Bronchial epithelial cell (primary cell): ENCODE data around the gene ARL17A. TPM values are rescaled to one million over a fixed set of nuclear protein-coding genes. Genes with fewer than 3 reads are reported as not detected.
"Not testable (repeated sequence)": the region's sequence is repeated elsewhere in the genome, so short reads cannot be mapped to it uniquely, and the experiment has no call there.

Source experiments
- DNase-seq: peaks from one replicate; pipeline ENCODE4 v3.0.0-alpha.2; 2010; ENCODE audit warnings: low read depth
- FAIRE-seq: peaks from 2 replicates; lab custom pipeline; 2011; peaks lifted over from hg19 to GRCh38; lab: Jason Lieb, UNC
- H3K27me3 ChIP-seq: 2 replicates; pipeline ENCODE4 v1.5.1; 2011; ENCODE audit warnings: low read length; ENCODE audit not compliant: control insufficient read depth, insufficient read depth
- H3K36me3 ChIP-seq: 2 replicates; pipeline ENCODE4 v1.5.1; 2011; ENCODE audit warnings: low read length; ENCODE audit not compliant: control insufficient read depth, insufficient read depth
- H3K4me3 ChIP-seq: 2 replicates; pipeline ENCODE4 v1.5.1; 2011; ENCODE audit warnings: mild to moderate bottlenecking, low read depth, low read length, control low read depth
- total RNA-seq: library from RNA; depleted of rRNA; stranded (reverse); fragments of >200 nt; gene quantifications from 2 replicates; pipeline ENCODE4 v1.2.1, GENCODE V29; 2014

The ARL17A gene
- 1.5 and 2.9 TPM in 2 replicates for total RNA-seq

DNA sequence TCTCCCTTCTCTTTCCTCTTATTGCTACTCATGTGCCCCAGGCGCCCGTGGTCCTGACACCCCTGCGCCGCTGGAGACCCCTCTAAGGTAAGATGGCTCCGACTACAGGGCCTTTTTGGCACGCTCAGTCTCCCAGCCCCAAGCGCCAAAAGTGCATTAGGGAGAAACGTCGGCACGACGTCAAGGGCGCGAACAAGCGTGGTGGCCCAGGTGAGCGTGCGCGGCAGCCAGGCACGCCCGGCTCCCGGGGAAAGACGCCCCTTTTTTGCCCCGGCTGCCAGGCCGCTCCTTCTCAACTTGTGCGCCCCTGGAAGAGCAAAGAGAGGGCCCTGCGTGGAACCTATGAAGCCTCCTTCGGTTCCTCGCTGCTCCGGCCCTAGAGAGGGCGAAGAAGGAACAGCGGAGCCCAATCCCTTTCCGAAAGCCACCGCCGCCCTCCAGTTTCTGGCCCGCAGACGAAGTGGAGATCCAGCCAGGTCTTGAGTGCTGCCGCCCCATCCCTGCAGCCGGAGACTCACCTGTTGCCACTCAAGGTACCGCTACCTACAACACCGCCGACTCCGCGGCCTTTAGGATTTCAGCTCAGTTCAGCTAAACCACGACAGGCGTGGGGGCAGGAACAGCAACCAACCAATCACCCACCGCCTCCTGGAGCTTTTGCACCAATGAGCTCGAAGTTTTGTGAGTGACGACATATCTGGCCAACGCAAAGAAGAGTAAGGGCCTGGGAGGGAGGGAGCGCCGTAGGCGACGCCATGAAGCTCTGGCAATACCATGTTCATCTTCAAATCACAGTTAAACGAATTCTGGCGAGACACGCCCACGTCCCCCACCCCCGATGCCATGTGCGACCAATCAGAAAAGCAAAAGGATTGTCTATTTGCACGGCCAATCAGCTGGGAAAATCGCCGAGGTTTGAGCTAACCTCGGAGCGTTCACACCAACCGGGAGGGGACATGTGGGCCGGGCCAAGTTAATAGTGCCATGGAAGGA is at the start of gene ARL17A:
TSS of gene ARL17A (minus strand) at position 609 of the 993 bp plus-strand sequence. CDS start 3,369 bp downstream, outside the sequence.
- peak; percentile 100 for FAIRE-seq
- not testable (repeated sequence) for H3K4me3 ChIP-seq, DNase-seq, H3K36me3 ChIP-seq, H3K27me3 ChIP-seq

DNA sequence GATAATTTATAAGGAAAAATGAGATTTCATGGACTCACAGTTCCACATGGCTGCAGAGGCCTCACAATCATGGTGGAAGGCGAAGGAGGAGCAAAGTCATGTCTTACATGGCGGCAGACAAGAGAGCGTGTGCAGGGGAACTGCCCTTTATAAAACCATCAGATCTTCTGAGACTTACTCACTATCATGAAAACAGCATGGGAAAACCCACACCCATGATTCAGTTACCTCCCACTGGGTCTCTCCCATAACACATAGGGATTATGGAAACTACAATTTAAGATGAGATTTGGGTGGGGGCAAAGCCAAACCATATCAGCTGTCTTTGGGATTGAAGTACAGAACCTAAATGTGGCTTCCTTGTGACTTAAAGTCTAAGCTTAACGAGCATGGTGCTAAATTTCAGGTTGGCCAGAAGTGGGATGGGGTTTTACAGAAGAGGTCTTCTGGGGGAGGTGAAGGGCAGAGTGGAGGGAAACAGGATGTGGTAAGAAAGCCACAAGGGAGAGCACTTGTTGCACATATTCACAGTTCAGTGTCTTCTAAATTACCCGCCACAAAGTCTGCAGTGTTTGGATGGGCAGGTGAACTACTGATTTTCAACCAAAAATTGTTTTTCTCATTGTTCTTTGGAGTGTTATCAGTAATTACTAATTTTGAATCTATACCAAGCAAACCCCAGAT is 49.4 kb upstream of the ARL17A start:
- not testable (repeated sequence) for H3K36me3 ChIP-seq, DNase-seq, H3K27me3 ChIP-seq, H3K4me3 ChIP-seq
- FAIRE-seq = peak; percentile 83

DNA sequence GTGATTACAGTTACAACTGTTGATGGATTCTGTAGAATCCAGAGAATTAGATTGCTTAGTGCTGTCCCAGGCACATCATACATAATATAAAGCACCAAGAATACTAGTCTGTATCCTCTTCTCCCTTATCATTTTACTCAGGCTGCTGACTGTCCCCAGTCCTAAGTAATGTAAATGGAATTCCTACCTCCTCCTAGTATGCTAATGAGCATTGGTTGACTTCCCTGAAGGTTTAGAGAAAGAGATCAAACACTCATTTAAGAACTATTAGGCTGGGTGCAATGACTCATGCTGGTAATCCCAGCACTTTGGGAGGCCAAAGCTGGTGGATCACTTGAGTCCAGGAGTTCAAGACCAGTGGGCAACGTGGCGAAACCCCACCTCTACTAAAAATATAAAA is 48.0 kb upstream of the ARL17A start:
- not testable (repeated sequence) for H3K36me3 ChIP-seq, H3K4me3 ChIP-seq, DNase-seq, H3K27me3 ChIP-seq
- FAIRE-seq = peak; percentile 99

DNA sequence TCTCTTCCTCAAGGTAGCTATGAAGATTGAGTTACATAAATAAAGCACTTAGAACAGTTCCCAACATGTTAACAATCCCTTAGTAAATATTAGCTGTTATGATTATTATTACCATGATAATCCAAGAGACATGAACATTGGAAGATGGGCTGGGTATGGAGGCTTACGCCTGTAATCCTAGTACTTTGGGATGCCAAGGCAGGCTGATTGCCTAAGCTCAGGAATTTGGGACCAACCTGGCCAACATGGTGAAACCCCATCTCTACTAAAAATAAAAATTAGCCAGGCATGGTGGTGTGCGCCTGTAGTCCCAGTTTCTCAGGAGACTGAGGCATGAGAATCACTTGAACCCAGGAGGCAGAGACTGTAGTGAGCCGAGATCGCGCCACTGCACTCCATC is 45.2 kb upstream of the ARL17A start:
- not testable (repeated sequence) for DNase-seq, H3K4me3 ChIP-seq, FAIRE-seq

DNA sequence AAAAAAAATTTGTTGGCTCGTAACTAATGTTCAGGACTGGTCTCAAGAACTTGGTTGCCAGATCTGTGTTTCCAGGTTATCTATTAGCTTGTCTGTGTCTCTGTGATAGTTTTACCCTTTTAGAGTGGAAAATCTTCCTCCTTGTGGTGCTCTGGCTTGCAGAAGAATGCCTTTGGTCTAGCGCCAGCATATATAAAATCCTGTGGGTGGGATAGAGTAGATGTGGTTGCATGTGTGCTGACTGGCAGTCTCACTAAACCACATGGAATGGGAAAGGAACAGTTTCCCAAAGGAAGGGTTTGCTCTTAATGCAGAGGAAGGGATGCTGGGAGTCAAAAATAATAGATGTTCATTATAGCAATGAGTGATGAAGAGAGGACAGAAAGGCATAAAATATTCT is 44.3 kb upstream of the ARL17A start:
- not testable (repeated sequence) for H3K4me3 ChIP-seq, H3K36me3 ChIP-seq, H3K27me3 ChIP-seq, DNase-seq
- peak; percentile 98 for FAIRE-seq

More for the DNA sequence above, 45.2 kb upstream of the ARL17A start:
- not testable (repeated sequence) for H3K36me3 ChIP-seq, H3K27me3 ChIP-seq

DNA sequence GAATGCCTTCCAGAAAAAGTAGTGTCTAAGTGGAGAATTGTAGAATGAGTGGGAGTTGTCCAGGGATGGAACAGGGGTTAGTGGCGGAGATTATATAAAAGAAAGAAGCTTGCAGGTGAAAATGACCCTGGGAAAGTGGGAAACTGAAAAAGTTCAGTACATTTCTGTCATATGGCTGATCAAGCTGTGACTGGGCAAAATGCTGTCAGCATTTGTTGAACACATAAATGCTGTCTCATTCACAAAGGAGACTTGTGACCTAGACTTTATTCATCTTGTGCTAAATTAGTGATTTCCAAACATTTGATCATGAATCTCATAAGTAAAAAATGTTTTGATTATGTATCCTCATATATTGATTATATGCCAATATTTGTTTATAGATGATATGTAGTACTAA is 39.5 kb upstream of the ARL17A start:
- FAIRE-seq, DNase-seq, H3K36me3 ChIP-seq, H3K4me3 ChIP-seq, H3K27me3 ChIP-seq: not testable (repeated sequence)

DNA sequence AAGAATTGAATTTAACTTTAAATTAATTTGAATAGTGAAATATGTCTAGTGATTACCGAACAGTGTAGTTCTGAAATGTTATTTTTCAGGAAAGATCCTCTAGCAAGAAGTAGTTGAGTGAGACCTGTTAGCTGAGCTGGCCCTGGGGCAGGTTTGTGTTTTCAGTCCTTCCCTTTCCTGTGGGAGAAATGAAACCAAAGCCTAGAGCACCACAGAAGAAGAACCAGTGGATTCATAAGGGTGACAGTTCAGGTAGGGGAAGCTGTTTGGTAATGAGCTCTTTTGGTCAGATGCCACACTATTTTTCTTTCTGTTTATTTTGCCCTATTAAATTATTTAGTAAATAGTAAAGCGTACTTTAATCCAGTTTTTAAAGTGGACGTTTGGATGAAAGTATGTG is 37.6 kb upstream of the ARL17A start:
- FAIRE-seq = peak; percentile 58
- not testable (repeated sequence) for H3K4me3 ChIP-seq, H3K27me3 ChIP-seq, H3K36me3 ChIP-seq, DNase-seq

DNA sequence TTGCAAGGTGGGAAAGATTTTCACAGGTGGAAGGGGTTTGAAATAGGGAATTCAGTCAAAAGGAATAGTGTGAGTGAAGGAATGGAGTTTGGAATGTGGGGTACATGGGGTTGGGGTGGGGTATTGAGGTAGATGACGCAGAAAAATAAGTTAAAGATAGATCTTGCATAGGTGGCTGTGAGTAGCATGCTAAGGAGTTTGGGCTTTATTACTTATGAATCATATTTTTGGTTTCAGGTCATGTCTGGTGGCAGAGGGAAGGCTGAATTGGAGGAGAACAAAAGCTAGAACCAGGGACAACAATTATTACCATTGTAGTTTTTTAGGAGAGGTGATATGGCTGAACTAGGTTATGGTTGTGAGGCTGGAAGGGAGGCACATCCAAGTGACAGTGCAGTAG is 34.4 kb upstream of the ARL17A start:
- peak; percentile 85 for FAIRE-seq
- not testable (repeated sequence) for H3K36me3 ChIP-seq, DNase-seq, H3K4me3 ChIP-seq, H3K27me3 ChIP-seq

DNA sequence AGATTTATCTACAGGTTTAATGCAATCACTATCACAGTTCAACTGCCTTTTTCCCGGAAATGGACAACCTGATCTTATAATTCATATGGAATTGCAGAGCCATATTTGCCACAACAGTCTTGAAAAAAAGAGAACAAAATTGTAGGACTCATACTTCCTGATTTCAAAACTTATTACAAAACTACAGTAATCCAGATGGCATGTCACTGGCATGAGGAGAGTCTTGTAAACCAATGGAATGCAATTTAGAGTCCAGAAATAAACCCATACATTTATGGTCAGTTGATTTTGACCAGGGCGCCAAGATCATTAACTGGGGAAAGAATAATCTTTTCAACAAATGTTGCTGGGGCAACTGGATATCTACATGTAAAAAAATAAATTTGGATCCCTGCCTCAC is 31.8 kb upstream of the ARL17A start:
- not testable (repeated sequence) for H3K36me3 ChIP-seq, DNase-seq, H3K4me3 ChIP-seq, H3K27me3 ChIP-seq
- peak; percentile 97 for FAIRE-seq

DNA sequence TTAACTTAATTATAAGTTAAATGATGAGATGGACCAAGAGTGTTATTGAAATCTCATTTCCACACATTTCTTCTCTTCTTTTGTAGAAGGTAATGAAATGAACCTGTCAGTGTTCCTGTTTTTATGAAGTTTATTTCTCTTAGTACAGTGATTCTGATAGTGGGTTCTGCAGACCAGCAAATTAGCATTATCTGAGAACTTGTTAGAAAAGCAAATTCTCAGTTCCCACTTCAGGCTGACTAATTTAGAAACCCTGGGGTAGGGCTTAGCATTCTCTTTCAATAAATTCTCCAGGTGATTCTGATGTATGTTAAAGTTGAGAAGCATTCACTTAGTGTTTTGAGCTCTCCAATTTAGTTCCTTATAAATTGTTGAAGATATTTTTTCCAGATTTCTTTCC is 23.6 kb upstream of the ARL17A start:
- H3K36me3 ChIP-seq, FAIRE-seq, H3K4me3 ChIP-seq, H3K27me3 ChIP-seq, DNase-seq: not testable (repeated sequence)

DNA sequence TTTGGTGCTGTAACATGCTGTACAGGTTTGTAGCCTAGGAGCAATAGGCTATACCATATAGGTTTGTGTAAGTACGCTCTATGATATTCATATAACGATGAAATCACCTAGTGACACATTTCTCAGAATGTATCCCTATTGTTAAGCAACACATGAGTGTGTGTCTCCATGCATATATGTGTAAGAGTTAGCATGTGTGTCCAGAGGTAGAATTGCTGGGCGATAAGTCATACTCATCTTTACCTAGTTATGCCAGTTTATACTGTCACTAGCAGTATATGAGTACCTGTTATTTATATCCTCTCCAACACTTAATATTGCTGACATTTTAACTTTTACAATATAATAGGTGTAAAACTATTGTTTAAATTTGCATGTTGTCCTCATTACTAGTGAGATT is 21.3 kb upstream of the ARL17A start:
- peak; percentile 96 for FAIRE-seq
- not testable (repeated sequence) for DNase-seq, H3K36me3 ChIP-seq, H3K27me3 ChIP-seq, H3K4me3 ChIP-seq

DNA sequence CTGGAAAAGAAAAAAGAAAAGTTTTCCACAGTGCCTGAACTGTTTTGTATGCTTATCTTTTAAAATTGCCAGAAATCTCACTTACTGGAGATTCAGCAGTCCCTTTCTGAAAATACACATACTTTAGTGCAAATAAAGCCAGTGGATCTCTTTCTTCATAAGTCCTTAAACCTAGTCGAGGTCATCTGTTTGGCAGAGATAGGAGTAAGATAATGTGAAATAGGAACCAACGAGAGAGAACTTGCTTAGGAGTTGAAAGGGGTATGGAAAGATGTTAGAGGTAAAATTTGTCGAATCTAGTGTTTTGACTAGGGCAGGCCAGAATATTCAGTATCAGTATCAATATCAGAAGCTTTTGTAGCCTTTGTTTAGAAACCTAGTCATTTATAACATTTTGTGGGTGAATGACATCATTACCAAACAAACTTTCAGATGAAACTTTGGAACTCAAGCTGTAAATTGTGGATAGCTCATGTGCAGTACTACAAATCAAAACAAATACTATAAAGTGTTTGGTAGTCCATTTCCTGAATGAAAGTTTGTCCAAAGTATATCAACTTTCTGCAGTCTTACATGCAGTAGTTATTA is 18.9 kb upstream of the ARL17A start:
- FAIRE-seq = peak; percentile 94
- H3K36me3 ChIP-seq, H3K4me3 ChIP-seq, DNase-seq, H3K27me3 ChIP-seq: not testable (repeated sequence)

DNA sequence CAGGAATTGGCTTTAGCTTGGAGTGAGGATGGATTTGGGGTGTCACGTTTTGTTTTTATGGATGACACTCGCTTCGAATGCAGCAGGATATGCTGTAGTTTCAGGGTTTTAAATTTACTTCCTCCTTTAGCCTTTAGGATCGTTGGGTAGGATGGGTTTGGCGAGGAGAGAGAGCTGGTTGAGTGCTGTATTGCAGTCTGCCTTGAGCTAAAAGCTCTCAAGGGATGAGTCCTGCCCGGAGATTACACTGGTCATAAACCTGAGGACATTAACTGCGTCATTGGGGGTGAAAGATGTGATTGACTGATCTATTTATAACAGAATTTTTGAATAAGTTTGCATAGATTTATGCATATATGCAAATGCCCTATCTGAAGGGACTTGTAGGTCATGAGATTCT is 11.8 kb upstream of the ARL17A start:
- not testable (repeated sequence) for DNase-seq, H3K36me3 ChIP-seq, H3K4me3 ChIP-seq, H3K27me3 ChIP-seq
- peak; percentile 91 for FAIRE-seq
